ENCODE results near the gene MED9.

GRCh38 chr17:17502741-17503565 lies 26.2 kb downstream of the MED9 start:
- no peak for TF ChIP-seq RXRA (IDR thresholded peaks at IDR 0.05)
- no peak for TF ChIP-seq CTCF (IDR thresholded peaks at IDR 0.05; ENCODE audit: low read depth, low read length, missing input control)
- TF ChIP-seq TAF1 (conservative IDR thresholded peaks at IDR 0.05), result no peak
- TF ChIP-seq GABPA (IDR thresholded peaks at IDR 0.05 in 1 of 2, conservative IDR thresholded peaks at IDR 0.05 in 1 of 2), result no peak
- TF ChIP-seq SP1 (IDR thresholded peaks at IDR 0.05), result no peak
- TF ChIP-seq JUND (IDR thresholded peaks at IDR 0.05), result no peak
- TF ChIP-seq YY1 (IDR thresholded peaks at IDR 0.05), result no peak
- TF ChIP-seq EGR1 (IDR thresholded peaks at IDR 0.05; ENCODE audit: low read depth in 2 of 2), result no peak
- TF ChIP-seq FOXA2 (IDR thresholded peaks at IDR 0.05), result no peak
- no peak for TF ChIP-seq RAD21 (IDR thresholded peaks at IDR 0.05)
- TF ChIP-seq HNF4G (IDR thresholded peaks at IDR 0.05), result no peak
- TF ChIP-seq FOXA1 (IDR thresholded peaks at IDR 0.05), result no peak

All from liver (tissue), 3 donors.